OCI-LY7 (cell line): ENCODE results near the gene GABRG3. TPM values are rescaled to one million over a fixed set of nuclear protein-coding genes. Genes with fewer than 3 reads are reported as not detected.

Experiments
- BruUV-seq: library from RNA; stranded (reverse); fragments of 400-500 nt; replicated peaks from 2 replicates; lab custom pipeline; 2021; lab: Mats Ljungman, UMichigan
- CTCF ChIA-PET: fragments of 300-600 bp; sonication (Branson Sonifier 250); formaldehyde crosslinking; loops from one replicate; lab custom pipeline; 2022; ENCODE audit warnings: antibody characterized with exemption; ENCODE audit not compliant: unreplicated experiment; lab: Charles Lee
- POLR2A ChIA-PET: fragments of 300-600 bp; sonication (Branson Sonifier 250); formaldehyde crosslinking; loops from one replicate; lab custom pipeline; 2022; ENCODE audit warnings: antibody characterized with exemption; lab: Charles Lee
- DNase-seq: peaks from one replicate; pipeline ENCODE4 v3.0.0-alpha.2; 2015; ENCODE audit warnings: low spot score
- H2AFZ ChIP-seq: fragments of 200-600 bp; sonication (generic), shearing (Covaris generic); 2 replicates; pipeline ENCODE4 v1.6.1; 2014; ENCODE audit warnings: mild to moderate bottlenecking, antibody characterized with exemption, low read length, moderate library complexity
- H3K27ac ChIP-seq: fragments of 200-600 bp; sonication (generic); 2 replicates; pipeline ENCODE4 v1.5.1; 2014; ENCODE audit warnings: mixed run types, low read depth, mild to moderate bottlenecking, moderate library complexity, low read length, inconsistent platforms; ENCODE audit not compliant: poor library complexity, severe bottlenecking
- H3K36me3 ChIP-seq: fragments of 200-600 bp; sonication (generic); 2 replicates; pipeline ENCODE4 v1.6.1; 2014; ENCODE audit warnings: mild to moderate bottlenecking, antibody characterized with exemption, low read length, moderate library complexity, mixed read lengths; ENCODE audit not compliant: insufficient read depth
- H3K4me1 ChIP-seq: fragments of 200-600 bp; sonication (generic); 2 replicates; pipeline ENCODE4 v1.5.1; 2014; ENCODE audit warnings: mild to moderate bottlenecking, low read length; ENCODE audit not compliant: insufficient read depth, poor library complexity, severe bottlenecking
- H3K4me2 ChIP-seq: fragments of 200-600 bp; sonication (generic); 2 replicates; pipeline ENCODE4 v1.6.1; 2014; ENCODE audit warnings: mild to moderate bottlenecking, low read length
- H3K4me3 ChIP-seq: fragments of 200-600 bp; sonication (generic); 2 replicates; pipeline ENCODE4 v1.5.1; 2014; ENCODE audit warnings: mild to moderate bottlenecking, low read depth, low read length; ENCODE audit not compliant: poor library complexity, severe bottlenecking
- H3K79me2 ChIP-seq: fragments of 200-600 bp; sonication (generic); 2 replicates; pipeline ENCODE4 v1.6.1; 2016; ENCODE audit warnings: low read depth, mild to moderate bottlenecking, low read length, moderate library complexity, mixed read lengths; ENCODE audit not compliant: insufficient read depth
- H3K9me2 ChIP-seq: fragments of 200-600 bp; sonication (generic); 2 replicates; pipeline ENCODE4 v1.6.1; 2016; ENCODE audit warnings: mild to moderate bottlenecking, low read length, mixed read lengths; ENCODE audit not compliant: insufficient read depth
- H3K9me3 ChIP-seq: fragments of 200-600 bp; sonication (generic); 2 replicates; pipeline ENCODE4 v1.6.1; 2014; ENCODE audit warnings: mild to moderate bottlenecking, mixed run types, low read length, mixed read lengths
- H4K20me1 ChIP-seq: fragments of 200-600 bp; sonication (generic); 2 replicates; pipeline ENCODE4 v1.6.1; 2014; ENCODE audit warnings: mild to moderate bottlenecking, antibody characterized with exemption, low read length, moderate library complexity, mixed read lengths; ENCODE audit not compliant: insufficient read depth
- CTCF ChIP-seq: fragments of 200-600 bp; sonication (generic); conservative IDR thresholded peaks from 2 replicates; pipeline ENCODE4 v1.5.1; 2014; ENCODE audit warnings: mild to moderate bottlenecking, antibody characterized with exemption, low read length, moderate library complexity, mixed read lengths
- EZH2phosphoT487 ChIP-seq: fragments of 200-600 bp; sonication (generic); IDR thresholded peaks from 2 replicates; pipeline ENCODE4 v1.6.1; 2018; ENCODE audit warnings: low read depth, borderline replicate concordance, mild to moderate bottlenecking, mixed run types, antibody characterized with exemption, low read length, moderate library complexity, mixed read lengths
- intact Hi-C: fragments of 100-400 bp; cut with micrococcal nuclease; formaldehyde crosslinking; loops from one replicate; pipeline ENCODE4 v1.10.0; 2022; ENCODE audit not compliant: unreplicated experiment
- total RNA-seq, 2 experiments: library from RNA; depleted of rRNA in 1 of 2; stranded (reverse); fragments of >200 nt in 1 of 2; shearing (Covaris generic) in 1 of 2; gene quantifications; 2 replicates each; pipeline ENCODE4 v1.2.3, GENCODE V29; 2014 to 2022

GABRG3 gene
- total RNA-seq, 2 experiments from 2014 or later, result not detected

DNA sequence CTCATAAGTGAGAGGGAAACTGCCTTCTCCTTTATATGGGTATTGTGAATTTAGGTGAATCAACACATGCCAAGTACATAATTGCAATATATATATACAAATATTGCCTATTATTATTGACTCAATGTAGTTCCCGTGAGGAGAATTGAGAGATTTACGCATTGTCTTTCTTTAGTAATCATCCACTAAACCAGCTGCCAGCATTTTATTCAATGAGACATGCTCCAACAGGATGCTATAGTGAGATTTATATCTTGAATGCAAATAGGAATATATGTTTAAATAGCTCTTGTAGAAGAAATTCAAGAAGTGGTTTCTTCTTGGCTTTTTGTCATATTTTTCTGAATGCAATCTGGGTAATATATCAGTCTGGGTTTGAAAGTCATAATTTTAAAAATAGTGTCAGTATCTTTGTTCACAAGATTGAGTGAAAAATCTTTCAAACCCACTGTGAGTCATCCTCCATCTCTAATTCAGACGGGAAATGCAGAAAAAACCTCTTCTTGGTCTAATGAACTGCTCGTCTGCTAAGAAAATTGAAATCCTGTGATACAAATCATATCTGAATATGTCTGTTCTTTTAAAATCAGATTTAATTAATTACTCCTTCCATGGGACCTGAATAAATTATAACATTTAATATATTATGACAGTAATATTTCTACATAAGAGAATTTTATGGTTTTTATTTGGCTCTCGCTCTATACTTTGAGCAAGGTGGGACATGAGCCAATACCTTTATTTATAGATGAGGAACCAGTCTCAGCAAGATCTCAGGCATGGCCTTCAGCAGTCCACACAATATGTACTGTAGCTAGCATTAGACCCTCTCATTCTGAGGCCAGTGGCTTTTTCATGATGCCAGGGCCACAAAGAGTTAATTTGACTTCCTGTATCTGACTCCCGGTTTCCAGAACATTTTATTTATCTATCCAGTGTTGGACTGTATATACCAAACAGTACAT is 516.0 kb downstream of the GABRG3 start:
- H3K4me3 ChIP-seq, result no peak overlapping the region
- ChIA-PET CTCF (no interaction called here), POLR2A (no interaction called here)
- no peak for DNase-seq
- no peak overlapping the region for H3K27ac ChIP-seq
- TF ChIP-seq CTCF (no peak), EZH2phosphoT487 (no peak)
- H3K4me2 ChIP-seq, result no peak overlapping the region
- no peaks in the 10 kb centered on the region for H3K9me3 ChIP-seq
- intact Hi-C loops, result no loop called here
- no peaks in the 10 kb centered on the region for H3K4me1 ChIP-seq
- H4K20me1 ChIP-seq, result no peaks in the 10 kb centered on the region
- H2AFZ ChIP-seq, result no peak overlapping the region
- H3K36me3 ChIP-seq, result no peaks in the 10 kb centered on the region
- H3K9me2 ChIP-seq, result no peaks in the 10 kb centered on the region
- H3K79me2 ChIP-seq, result no peaks in the 10 kb centered on the region
- no TSS peak for BruUV-seq

GRCh38 chr15:27487846-27488245 is 516.9 kb downstream of the GABRG3 start:
- Histone ChIP-seq H3K79me2 (no peaks in the 10 kb centered on the region), H3K9me3 (no peaks in the 10 kb centered on the region), H4K20me1 (no peaks in the 10 kb centered on the region), H3K4me2 (no peak overlapping the region), H3K4me3 (no peak overlapping the region), H2AFZ (no peak overlapping the region), H3K4me1 (no peaks in the 10 kb centered on the region), H3K9me2 (no peaks in the 10 kb centered on the region), H3K27ac (no peak overlapping the region), H3K36me3 (no peaks in the 10 kb centered on the region)
- CTCF ChIA-PET, result no interaction called here
- no peak for TF ChIP-seq EZH2phosphoT487
- no peak for TF ChIP-seq CTCF
- no TSS peak for BruUV-seq
- POLR2A ChIA-PET, result no interaction called here
- intact Hi-C loops, result no loop called here
- no peak for DNase-seq
